ENCODE data around the gene FAM193A.

The FAM193A gene

GRCh38 chr4:2781911-2782310 lies 245.5 kb downstream of the FAM193A start:
- DNase-seq (ENCODE audit: low read depth, low spot score) = no peak
